ENCODE data around the gene CCNG2.

DNA sequence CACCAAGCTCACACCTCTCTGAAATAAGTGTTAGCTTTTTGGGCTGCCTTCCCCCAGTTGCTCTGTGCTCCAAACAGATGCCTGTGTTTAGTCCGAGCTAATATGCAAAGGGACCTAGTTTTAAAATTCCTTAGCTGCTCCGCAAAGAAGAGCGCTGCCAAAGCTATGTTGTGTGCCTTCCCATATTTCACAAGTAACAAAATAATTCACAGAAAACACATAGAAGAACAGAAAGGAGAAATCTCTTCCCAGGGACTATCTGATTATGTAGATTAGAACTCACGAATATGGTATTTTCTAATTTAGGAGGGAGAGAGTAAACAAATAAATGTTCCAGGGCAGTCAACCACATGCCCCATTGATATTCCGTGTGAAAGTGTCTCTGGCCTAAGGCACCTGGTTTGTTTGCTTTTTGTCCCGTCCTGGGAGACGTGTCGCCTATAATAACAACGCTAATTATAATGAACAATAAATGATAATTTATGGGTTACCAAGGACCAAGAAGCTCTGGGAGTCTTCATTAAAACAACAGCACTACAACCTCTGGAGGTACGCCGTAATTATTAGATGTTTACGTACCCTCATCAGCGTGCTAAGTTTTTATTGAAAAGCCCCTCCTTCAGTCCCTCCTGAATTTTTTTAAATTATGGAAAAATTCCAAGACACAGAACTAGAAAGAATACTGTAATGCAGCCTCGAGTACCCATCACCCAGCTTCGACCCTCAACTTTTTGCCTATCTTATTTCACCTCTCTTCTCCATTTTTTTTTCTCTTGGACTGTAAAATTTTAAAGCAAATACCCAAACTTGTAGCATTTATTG is 1.2 kb upstream of the CCNG2 start:
- TF ChIP-seq, protein P1, sequence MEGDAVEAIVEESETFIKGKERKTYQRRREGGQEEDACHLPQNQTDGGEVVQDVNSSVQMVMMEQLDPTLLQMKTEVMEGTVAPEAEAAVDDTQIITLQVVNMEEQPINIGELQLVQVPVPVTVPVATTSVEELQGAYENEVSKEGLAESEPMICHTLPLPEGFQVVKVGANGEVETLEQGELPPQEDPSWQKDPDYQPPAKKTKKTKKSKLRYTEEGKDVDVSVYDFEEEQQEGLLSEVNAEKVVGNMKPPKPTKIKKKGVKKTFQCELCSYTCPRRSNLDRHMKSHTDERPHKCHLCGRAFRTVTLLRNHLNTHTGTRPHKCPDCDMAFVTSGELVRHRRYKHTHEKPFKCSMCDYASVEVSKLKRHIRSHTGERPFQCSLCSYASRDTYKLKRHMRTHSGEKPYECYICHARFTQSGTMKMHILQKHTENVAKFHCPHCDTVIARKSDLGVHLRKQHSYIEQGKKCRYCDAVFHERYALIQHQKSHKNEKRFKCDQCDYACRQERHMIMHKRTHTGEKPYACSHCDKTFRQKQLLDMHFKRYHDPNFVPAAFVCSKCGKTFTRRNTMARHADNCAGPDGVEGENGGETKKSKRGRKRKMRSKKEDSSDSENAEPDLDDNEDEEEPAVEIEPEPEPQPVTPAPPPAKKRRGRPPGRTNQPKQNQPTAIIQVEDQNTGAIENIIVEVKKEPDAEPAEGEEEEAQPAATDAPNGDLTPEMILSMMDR (IDR thresholded peaks at IDR 0.05; ENCODE audit: low read depth, low read length, missing input control) = no peak
- TF ChIP-seq GABPA (IDR thresholded peaks at IDR 0.05 in 1 of 2, conservative IDR thresholded peaks at IDR 0.05 in 1 of 2) (no peak), ATF3 (IDR thresholded peaks at IDR 0.05) (no peak), YY1 (IDR thresholded peaks at IDR 0.05) (no peak), ZBTB33 (IDR thresholded peaks at IDR 0.05) (no peak), RXRA (IDR thresholded peaks at IDR 0.05) (no peak), REST (IDR thresholded peaks at IDR 0.05) (no peak), SP1 (IDR thresholded peaks at IDR 0.05) (no peak), MAX (IDR thresholded peaks at IDR 0.05) (no peak), NR2F2 (IDR thresholded peaks at IDR 0.05) (no peak), TAF1 (conservative IDR thresholded peaks at IDR 0.05) (no peak)
